RWPE1 (cell line): ENCODE data around the gene HRC.

ENCODE experiments used
- CTCF ChIA-PET: fragments of 350-600 bp; sonication (Branson Sonifier 250); formaldehyde crosslinking; extraction: SDS; loops from one replicate; lab custom pipeline; 2021; lab: Yijun Ruan, JAX
- POLR2A ChIA-PET: fragments of 400-600 bp; formaldehyde crosslinking; extraction: SDS; loops from one replicate; lab custom pipeline; 2020; ENCODE audit warnings: antibody characterized with exemption; ENCODE audit not compliant: low non-redundant PET; lab: Yijun Ruan, JAX
- DNase-seq: peaks from one replicate; pipeline ENCODE4 v3.0.0; 2012; ENCODE audit warnings: low spot score
- H3K27ac ChIP-seq: fragments of 450-650 bp; 2 replicates; pipeline ENCODE4 v1.5.1; 2017
- CTCF ChIP-seq: fragments of 450-650 bp; conservative IDR thresholded peaks from 2 replicates; pipeline ENCODE4 v1.5.1; 2017; ENCODE audit warnings: low read depth, mild to moderate bottlenecking

HRC gene

GRCh38 chr19:49161987-49162386 lies 6.8 kb upstream of the HRC start:
- POLR2A ChIA-PET, result interaction anchor here (0.6 kb wide), 1 partner anchor 33 kb away, joined by 3 read pairs; no protein-coding TSS in a partner anchor
- no peak for TF ChIP-seq CTCF
- H3K27ac ChIP-seq, result peak overlapping the region; percentile 42
- CTCF ChIA-PET, result interaction anchor here (0.6 kb wide), 1 partner anchor 235 kb away, joined by 3 read pairs; no protein-coding TSS in a partner anchor
- no peak for DNase-seq

- POLR2A ChIA-PET, result interaction anchor here (0.7 kb wide), 1 partner anchor 11 kb away, joined by 4 read pairs; no protein-coding TSS in a partner anchor
- CTCF ChIA-PET, result interaction anchor here (0.6 kb wide), 1 partner anchor 85 kb away, joined by 3 read pairs; no protein-coding TSS in a partner anchor
- no peak for TF ChIP-seq CTCF
- DNase-seq, result no peak
- H3K27ac ChIP-seq, result 0 out of 2 replicates have a peak overlapping the region, but pooled peaks have one; percentile 2
These were observed 5.4 kb upstream of the HRC start for GRCh38 chr19:49160450-49161189.

- DNase-seq, result peak; percentile 84
- ChIA-PET CTCF (interaction anchor here (1.0 kb wide), 1 partner anchor 60 kb away, joined by 3 read pairs; no protein-coding TSS in a partner anchor), POLR2A (no interaction called here)
- peak within 1 kb of the TSS; percentile 74 for H3K27ac ChIP-seq
- no peak for TF ChIP-seq CTCF
These were observed 2.4 kb upstream of the HRC start, which contains the start of gene TRPM4 for GRCh38 chr19:49157445-49158224. Gene TRPM4 (plus strand): TSS chr19:49157792. CDS start chr19:49157867, 75 bp downstream.

GRCh38 chr19:49155820-49156346 lies 687 bp upstream of the HRC start:
- POLR2A ChIA-PET, result no interaction called here
- no peak overlapping the region for H3K27ac ChIP-seq

GRCh38 chr19:49154279-49154678 lies 917 bp downstream of the HRC start:
- TF ChIP-seq CTCF, result no peak
- H3K27ac ChIP-seq, result no peak overlapping the region
- POLR2A ChIA-PET, result no interaction called here
- no peak for DNase-seq
- CTCF ChIA-PET, result interaction anchor here (1.2 kb wide), 1 partner anchor 56 kb away, joined by 3 read pairs; no protein-coding TSS in a partner anchor

More at GRCh38 chr19:49155820-49156346, 687 bp upstream of the HRC start:
- DNase-seq, result no peak
- TF ChIP-seq CTCF, result no peak
- CTCF ChIA-PET, result no interaction called here
